CD4-positive, alpha-beta T cell treated with Interleukin-6 for 4 hours (primary cell): ENCODE results near the gene FRMPD4.

Experiments
- DNase-seq: peaks from one replicate; pipeline ENCODE4 v3.0.0-alpha.2; 2020; ENCODE audit warnings: mixed read lengths

FRMPD4 gene

GRCh38 chrX:12223650-12224049 is 85.4 kb downstream of the FRMPD4 start:
- DNase-seq, result no peak

DNA sequence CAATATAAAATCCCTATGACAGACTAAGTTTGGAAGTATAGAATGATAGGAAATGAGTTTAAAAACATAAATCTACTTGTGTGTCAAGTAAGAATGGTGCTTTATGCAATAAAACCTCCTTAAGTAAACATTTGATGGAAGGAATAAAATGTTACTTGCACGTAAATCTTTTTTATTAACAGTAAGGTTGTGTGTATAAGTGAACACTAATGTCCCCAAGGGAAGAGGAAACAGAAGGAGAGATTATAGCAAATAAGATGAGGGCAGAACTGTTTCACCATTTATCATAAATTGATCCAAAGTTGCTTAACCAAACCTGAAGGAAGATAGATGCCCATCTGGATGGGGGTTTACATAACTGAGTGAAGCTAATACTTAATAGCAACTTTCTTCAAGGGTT is 86.8 kb downstream of the FRMPD4 start:
- no peak for DNase-seq

GRCh38 chrX:12227412-12228041 is 89.3 kb downstream of the FRMPD4 start:
- DNase-seq, result no peak

DNA sequence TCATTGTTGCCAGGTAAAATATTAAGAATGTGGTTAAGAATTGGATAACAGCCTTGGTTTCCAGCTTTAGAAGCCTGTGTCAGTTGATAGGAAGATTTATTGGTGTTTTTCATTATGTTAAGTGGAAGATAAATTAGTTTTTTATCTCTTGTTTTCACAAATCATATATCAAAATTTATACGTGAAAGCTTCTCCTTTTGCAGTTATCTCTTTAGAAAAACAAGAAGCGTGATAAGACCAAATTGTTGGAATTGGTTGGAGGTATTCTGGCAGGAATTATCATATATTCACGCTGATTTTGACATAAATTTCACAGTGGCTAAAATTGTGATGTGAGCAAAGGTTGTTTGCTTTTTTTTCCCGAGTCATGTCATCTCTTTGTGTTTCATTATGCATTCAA is 90.6 kb downstream of the FRMPD4 start:
- DNase-seq, result no peak

- DNase-seq, result no peak
Measured at GRCh38 chrX:12229986-12230385, 91.7 kb downstream of the FRMPD4 start.

DNA sequence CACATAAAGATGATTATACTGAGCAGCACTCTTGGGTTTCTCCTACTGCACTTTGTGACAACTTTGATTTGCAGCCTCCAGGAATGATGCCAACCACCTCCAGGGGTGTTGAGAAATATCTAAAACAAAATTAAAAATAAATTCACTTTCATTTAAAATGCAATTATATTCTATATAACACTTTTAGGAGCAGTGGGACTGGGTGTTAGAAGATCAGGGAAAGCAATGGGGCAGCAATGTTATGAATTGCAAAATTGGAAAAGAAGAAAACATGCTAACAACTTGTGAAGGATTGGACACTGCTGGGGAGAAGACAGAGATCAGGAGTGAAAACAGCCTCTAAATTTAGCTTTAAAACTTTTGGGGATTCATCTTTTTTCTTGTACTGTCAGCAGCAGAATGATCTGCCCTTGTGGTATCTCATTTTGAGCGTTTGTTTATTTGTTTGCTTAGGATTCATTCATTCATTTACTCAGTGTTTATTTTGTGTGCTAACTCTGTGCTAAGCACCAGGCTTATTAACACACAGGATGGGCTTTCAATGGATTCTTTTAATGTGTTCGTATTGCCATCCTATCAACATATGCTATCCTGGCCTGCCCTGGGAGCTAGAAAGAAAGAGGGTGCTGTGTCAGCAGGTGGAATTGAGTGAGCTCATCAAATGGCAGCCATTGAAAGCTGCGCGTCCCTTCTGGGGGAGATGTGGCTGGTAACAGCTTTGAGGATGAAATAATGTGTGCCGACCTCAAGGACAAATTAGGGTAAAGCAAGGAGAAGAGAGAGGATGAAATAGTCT is 96.5 kb downstream of the FRMPD4 start:
- DNase-seq, result no peak

DNA sequence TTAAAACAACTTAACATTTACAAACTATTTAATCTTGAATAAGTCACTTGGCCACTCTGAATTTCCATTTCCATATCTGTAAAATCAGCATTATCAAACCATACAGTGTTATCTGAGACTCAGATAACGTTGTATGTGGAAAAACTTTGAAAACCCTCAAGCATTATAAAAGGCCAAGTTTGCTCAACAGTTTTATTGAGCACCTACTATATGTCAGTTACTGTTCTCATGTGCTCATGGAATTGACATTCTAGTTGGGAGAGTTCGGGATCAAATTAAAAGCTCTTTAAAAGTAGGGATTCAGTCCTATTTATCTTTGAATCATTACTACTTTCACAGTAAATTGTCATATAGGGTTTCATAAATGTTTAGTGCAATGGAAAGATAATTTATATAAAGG is 97.9 kb downstream of the FRMPD4 start:
- DNase-seq, result no peak

GRCh38 chrX:12237131-12237530 is 98.9 kb downstream of the FRMPD4 start:
- no peak for DNase-seq

GRCh38 chrX:12237771-12238170 is 99.5 kb downstream of the FRMPD4 start:
- no peak for DNase-seq

DNA sequence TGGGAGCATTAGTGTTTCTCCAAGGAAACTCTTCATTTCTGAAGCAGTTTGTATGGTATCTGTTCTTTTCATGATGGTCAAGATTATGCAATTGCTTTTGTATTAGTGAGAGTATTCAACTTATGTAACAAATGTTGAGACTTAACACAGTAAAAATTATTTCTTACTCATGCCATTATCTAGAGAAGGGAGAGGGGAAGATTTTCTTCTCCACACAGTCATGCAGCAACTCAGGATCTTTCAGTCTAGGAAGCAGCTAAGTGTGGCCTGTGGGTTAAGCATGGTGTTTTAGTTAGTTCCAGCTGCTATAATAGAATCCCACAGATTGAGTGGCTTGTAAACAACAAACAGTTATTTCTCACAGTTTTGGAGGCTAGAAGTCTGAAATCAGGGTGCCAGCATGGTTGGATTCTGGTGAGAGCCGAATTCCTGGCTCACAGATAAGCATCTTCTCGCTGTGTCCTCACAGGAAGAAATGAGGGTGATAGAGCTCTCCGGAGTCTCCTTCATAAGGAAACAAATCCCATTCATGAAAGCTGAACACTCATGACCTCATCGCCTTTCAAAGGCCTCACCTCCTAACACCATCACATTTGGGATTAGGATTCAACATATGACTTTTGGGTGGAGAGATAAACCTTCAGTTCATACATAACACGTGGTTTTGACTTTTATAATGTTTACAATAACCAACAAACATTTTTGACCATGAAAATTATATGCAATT is 101.2 kb downstream of the FRMPD4 start:
- DNase-seq, result no peak

- DNase-seq, result no peak
Measured at GRCh38 chrX:12240491-12240890, 102.2 kb downstream of the FRMPD4 start.

DNA sequence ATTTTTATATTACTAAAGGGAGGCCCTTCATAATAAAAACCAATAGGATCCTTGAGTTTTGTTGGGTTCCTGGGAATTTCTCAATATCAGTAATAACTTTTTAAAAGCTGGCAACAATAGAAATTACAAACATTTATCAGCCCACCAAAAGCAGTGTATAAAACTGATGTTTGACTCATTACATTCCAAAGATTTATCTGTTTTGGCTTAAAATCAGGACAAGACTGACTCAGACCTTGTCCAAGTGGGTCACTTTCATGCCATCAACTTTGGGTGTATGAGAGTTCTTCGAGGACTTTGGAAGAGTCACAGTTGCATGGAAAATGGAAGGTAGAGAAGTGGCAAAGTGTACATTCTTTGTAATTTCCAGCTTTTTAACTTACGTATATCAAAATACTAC is 102.8 kb downstream of the FRMPD4 start:
- DNase-seq, result no peak

DNA sequence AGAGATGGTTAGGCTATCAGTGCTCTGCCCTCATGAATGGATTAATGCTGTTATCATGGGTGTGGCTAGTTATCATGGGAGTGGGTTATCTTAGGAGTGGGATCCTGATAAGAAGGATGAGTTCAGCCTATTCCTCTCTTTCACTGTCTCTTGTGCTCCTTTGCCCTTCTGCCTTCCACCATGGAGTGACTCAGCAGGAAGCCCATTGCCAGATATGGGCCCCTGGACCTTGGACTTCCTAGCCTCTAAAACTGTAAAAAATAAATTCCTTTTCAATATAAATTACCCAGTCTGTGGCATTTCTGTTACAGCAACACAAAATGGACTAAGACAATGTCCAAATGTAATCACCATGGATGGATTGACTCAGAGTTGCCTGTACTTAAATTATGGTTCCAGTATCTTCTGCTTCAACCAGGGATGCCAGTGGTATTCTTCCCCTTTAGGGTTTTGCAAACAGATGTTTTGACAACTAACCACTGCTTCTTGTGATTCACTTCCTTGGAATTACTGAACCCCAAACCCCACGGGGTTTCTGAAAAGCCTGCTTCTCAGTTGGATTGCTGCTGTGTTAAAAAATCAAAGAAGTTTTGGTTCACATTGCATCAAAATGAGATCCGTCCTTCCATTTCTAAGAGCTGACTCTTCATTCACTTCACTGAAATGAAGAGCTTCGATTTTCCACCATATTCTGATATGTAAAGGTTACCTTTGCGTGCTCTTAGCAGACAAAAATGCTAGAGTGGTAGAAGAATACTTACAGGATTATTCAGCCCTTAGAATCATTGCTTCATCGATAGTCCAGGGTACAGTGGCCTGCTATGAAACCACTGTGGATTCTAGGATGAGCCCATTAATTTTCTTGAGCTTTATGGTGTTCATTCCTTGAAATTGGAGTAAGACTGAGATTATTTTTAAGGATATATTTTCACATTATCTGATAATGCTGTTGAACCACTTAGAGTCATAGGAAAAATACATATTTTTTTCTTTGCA is 107.7 kb downstream of the FRMPD4 start:
- DNase-seq, result no peak

GRCh38 chrX:12249997-12250396 is 111.7 kb downstream of the FRMPD4 start:
- no peak for DNase-seq

GRCh38 chrX:12263211-12263610 is 124.9 kb downstream of the FRMPD4 start:
- DNase-seq, result no peak

GRCh38 chrX:12269484-12269883 is 131.2 kb downstream of the FRMPD4 start:
- no peak for DNase-seq

- no peak for DNase-seq
Measured at GRCh38 chrX:12278151-12278550, 139.9 kb downstream of the FRMPD4 start.

- no peak for DNase-seq
Measured at GRCh38 chrX:12282991-12283390, 144.7 kb downstream of the FRMPD4 start.

DNA sequence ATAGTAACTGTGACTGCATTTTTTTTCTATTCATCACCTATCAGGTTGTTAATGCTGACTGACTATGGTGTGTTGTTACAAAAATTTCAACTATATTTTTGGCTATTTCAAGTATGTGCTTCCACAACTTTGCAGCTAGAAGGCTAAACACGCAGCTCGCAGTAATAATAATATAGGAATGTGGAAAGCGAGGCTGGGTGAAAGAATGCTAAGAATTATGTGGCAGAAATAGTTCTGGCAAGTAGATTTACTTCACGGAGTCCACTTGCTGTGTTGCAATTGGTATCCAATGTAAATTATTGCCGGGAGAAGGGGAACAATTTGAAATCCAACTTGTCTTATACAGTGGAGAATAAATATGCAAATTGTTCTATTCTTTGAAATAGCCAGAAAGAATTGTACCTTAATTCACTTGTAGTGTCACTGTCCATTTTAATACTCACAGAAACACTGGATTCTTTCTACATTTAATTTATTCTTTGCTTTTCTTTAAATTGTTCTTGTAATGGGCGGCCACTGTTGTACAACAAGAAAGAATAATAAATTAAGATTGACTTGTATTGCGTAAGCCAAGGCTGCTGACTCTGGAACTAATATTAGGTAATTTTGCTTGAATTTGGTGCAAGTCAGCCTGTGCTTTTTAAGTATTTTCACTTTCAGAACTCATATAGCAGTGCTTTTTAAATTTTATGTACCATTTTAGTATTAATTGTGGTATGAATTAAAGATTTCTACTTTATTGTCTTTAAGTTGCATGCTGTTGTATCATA is 154.9 kb downstream of the FRMPD4 start:
- DNase-seq, result no peak

- no peak for DNase-seq
Measured at GRCh38 chrX:12297353-12297752, 159.1 kb downstream of the FRMPD4 start.

GRCh38 chrX:12301288-12301687 is 163.0 kb downstream of the FRMPD4 start:
- DNase-seq, result no peak

- no peak for DNase-seq
Measured at GRCh38 chrX:12304261-12304660, 166.0 kb downstream of the FRMPD4 start.
